Glutamatergic neuron (in vitro differentiated cells): Measurements from ENCODE around the gene ITGB6. TPM values are rescaled to one million over a fixed set of nuclear protein-coding genes. Genes with fewer than 3 reads are reported as not detected.
"Not testable (repeated sequence)": the region's sequence is repeated elsewhere in the genome, so short reads cannot be mapped to it uniquely, and the experiment has no call there.

Experiments
- DNase-seq: peaks from one replicate; pipeline ENCODE4 v3.0.0; 2022
- H3K27ac Mint-ChIP-seq: one replicate; pipeline ENCODE4 v1.8.0; 2020; ENCODE audit warnings: mild to moderate bottlenecking, mixed read lengths, inconsistent platforms; ENCODE audit not compliant: unreplicated experiment
- H3K27me3 Mint-ChIP-seq: one replicate; pipeline ENCODE4 v1.8.0; 2020; ENCODE audit warnings: mild to moderate bottlenecking, moderate library complexity, mixed read lengths, inconsistent platforms; ENCODE audit not compliant: unreplicated experiment
- H3K36me3 Mint-ChIP-seq: one replicate; pipeline ENCODE4 v1.8.0; 2020; ENCODE audit warnings: mild to moderate bottlenecking, mixed read lengths, inconsistent platforms; ENCODE audit not compliant: unreplicated experiment
- H3K4me1 Mint-ChIP-seq: one replicate; pipeline ENCODE4 v1.8.0; 2020; ENCODE audit warnings: mild to moderate bottlenecking, low read depth, mixed read lengths, inconsistent platforms; ENCODE audit not compliant: unreplicated experiment
- H3K4me3 Mint-ChIP-seq: one replicate; pipeline ENCODE4 v1.8.0; 2020; ENCODE audit warnings: mild to moderate bottlenecking, mixed read lengths, inconsistent platforms; ENCODE audit not compliant: unreplicated experiment
- H3K9me3 Mint-ChIP-seq: one replicate; pipeline ENCODE4 v1.8.0; 2020; ENCODE audit warnings: mild to moderate bottlenecking, moderate library complexity, mixed read lengths, inconsistent platforms; ENCODE audit not compliant: unreplicated experiment
- total RNA-seq: library from RNA; stranded (reverse); fragmentation: NEBNext Ultra II Directional; extraction: Animal tissue kit (Norgen Biotek cat#: 25700); gene quantifications from one replicate; pipeline ENCODE4 v1.2.1, GENCODE V29; 2021; ENCODE audit not compliant: unreplicated experiment
- TF ChIP-seq, protein P1 (sequence below): fragments of 200-600 bp; sonication (generic); IDR thresholded peaks from one replicate; pipeline ENCODE4 v1.5.0; 2021; ENCODE audit not compliant: partially characterized antibody, unreplicated experiment

The ITGB6 gene
- total RNA-seq, 1 donor from 2014 or later = not detected

DNA sequence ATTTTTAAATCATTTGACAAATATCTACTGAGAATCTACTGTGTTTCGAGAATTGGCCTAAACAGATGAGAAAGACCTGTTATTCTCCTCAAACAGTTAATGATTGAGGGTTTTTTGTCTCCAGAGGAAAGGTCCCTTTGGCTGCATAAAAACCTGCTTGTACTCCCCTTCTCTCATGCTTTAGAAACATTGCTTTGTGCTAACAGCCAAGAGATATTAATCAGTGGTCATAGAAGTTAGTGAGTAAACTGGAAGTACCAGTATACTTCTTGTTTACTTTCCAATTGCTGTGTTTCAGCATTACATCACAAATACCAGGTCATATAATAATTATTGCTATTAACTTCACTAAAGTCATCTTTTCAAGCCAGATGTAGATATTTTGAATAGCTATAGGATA is 34.1 kb downstream of the ITGB6 start:
- H3K27ac Mint-ChIP-seq = no peak overlapping the region
- H3K4me3 Mint-ChIP-seq = no peak overlapping the region
- no peak for DNase-seq
- H3K9me3 Mint-ChIP-seq = no peaks in the 10 kb centered on the region
- no peaks in the 10 kb centered on the region for H3K27me3 Mint-ChIP-seq
- no peaks in the 10 kb centered on the region for H3K4me1 Mint-ChIP-seq
- TF ChIP-seq, protein P1, sequence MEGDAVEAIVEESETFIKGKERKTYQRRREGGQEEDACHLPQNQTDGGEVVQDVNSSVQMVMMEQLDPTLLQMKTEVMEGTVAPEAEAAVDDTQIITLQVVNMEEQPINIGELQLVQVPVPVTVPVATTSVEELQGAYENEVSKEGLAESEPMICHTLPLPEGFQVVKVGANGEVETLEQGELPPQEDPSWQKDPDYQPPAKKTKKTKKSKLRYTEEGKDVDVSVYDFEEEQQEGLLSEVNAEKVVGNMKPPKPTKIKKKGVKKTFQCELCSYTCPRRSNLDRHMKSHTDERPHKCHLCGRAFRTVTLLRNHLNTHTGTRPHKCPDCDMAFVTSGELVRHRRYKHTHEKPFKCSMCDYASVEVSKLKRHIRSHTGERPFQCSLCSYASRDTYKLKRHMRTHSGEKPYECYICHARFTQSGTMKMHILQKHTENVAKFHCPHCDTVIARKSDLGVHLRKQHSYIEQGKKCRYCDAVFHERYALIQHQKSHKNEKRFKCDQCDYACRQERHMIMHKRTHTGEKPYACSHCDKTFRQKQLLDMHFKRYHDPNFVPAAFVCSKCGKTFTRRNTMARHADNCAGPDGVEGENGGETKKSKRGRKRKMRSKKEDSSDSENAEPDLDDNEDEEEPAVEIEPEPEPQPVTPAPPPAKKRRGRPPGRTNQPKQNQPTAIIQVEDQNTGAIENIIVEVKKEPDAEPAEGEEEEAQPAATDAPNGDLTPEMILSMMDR = no peak
- no peaks in the 10 kb centered on the region for H3K36me3 Mint-ChIP-seq

DNA sequence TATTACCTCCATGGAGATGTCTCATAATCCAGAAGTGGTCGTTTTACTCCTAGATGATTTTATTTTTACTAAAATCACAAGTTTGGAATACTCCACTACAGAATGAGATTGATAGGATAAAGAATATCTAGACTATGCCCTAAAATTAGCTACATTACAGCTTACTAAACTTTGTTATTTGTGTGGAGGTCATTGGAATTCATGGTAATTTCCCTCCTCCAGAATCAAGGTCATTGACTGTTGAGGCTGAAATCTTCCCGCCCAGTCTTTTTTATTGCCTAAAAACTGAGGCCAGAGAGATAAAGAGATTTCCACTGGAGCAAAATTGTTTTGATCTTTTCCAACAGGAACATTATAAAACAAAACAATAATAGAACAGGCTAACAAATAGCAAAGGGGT is 35.0 kb downstream of the ITGB6 start:
- Mint-ChIP-seq H3K9me3 (no peaks in the 10 kb centered on the region), H3K27me3 (no peaks in the 10 kb centered on the region), H3K27ac (no peak overlapping the region), H3K36me3 (no peaks in the 10 kb centered on the region), H3K4me3 (no peak overlapping the region), H3K4me1 (peaks cover 4% of the 10 kb centered on the region)
- TF ChIP-seq, protein P1 = no peak
- DNase-seq = no peak

DNA sequence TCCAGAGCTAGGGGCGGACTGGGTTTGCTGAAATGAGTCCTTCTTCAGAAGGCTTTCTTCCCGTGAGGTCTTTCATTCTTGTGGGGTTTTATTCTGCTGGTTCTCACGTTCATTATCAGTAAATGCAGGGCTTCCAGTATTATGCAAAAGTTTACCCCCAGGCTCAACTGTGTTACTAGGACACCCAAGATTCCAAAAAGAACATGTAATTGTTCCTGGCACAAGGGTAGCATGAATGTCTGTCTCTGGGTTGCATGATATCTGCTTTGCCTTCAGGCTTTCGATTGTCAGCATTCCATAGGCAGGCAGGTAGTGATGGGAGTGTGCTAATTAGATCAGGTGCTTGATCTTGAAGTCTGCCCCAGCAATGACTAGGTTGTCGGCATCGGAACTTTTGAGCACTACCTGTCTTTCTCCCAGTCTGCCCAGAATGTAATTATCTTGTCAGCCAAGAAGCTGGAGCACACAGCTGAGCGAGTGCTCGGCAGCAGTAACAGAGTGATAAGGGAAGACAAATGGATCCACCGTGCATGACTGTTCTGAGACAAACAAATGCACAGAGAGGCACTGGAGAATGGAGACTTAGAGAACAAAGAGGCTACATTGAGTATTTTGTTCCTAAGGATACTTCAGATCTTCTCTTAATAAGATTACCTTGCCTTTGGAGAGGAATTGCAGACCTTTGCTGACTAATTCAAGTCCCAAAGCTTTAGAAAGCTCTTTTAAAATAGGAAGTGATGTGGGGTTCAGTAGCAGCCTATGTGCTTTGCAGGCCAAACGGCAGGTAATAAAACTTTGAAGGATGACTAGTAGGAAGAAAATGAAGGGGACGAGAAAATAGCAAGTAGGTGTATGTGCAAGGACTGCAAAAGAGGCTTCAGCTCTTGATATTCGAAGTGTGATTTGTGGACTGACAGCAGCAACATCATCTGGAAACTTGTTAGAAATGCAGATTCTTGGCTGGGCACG is 41.9 kb downstream of the ITGB6 start:
- DNase-seq = no peak
- TF ChIP-seq, protein P1 = no peak
- Mint-ChIP-seq H3K27ac (no peak overlapping the region), H3K9me3 (no peaks in the 10 kb centered on the region), H3K4me3 (no peak overlapping the region), H3K4me1 (peaks cover 4% of the 10 kb centered on the region), H3K27me3 (peaks cover 3% of the 10 kb centered on the region), H3K36me3 (peaks cover 4% of the 10 kb centered on the region)

DNA sequence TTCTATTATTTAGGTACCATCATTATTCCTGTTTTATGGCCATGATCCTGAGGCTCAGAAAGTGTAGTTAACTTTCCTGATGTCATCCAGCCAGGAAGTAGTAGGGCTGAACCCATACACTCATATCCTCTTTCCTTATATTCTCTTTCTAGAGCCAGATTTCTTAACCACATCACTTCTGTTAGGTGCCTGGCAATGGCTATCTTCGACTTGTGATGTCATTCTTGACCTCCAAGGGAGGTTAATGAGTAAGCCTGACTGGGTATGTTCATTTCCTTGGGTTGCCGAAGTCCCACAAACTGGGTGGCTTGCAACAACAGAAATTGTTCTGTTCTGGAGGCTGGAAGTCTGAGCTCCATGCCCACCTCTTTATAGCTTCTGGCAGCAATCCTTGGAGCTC is 43.4 kb downstream of the ITGB6 start:
- Mint-ChIP-seq H3K9me3 (no peaks in the 10 kb centered on the region), H3K27me3 (peaks cover 3% of the 10 kb centered on the region), H3K36me3 (peaks cover 4% of the 10 kb centered on the region), H3K4me3 (no peak overlapping the region), H3K4me1 (peaks cover 4% of the 10 kb centered on the region), H3K27ac (no peak overlapping the region)
- no peak for DNase-seq
- TF ChIP-seq, protein P1 = no peak

DNA sequence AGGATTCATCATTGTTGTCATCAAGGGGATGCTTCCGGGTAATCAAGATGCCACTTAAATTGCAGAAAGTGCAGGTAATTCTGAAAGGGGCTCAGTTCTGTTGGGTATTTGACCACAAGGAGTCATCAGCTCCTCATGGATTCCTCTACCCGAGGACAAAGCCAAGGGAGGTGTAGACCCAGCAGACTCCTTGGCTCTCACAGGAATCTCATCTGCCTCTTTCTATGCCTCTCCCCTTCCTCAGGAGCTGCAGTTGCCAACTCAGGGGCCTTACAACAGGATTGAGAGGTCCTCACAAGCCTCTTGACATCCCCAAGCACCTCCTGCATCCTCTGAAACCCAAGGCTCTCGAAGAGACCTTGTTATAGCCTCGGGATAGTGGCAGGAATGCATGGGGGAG is 44.0 kb downstream of the ITGB6 start:
- TF ChIP-seq, protein P1 = no peak
- Mint-ChIP-seq H3K27me3 (peaks cover 3% of the 10 kb centered on the region), H3K4me3 (no peak overlapping the region), H3K4me1 (peaks cover 4% of the 10 kb centered on the region), H3K27ac (no peak overlapping the region), H3K9me3 (no peaks in the 10 kb centered on the region), H3K36me3 (peaks cover 4% of the 10 kb centered on the region)
- no peak for DNase-seq

DNA sequence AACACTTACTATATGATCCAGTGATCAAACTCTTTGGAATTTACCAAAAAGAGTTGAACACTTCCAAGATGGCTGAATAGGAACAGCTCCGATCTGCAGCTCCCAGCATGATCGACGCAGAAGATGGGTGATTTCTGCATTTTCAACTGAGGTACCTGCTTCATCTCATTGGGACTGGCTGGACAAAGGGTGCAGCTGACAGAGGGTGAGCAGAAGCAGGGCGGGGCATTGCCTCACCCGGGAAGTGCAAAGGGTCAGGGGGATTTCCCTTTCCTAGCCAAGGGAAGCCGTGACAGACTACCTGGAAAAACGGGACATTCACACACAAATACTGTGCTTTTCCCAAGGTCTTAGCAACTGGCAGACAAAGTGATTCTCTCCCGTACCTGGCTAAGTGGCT is 51.7 kb downstream of the ITGB6 start:
- H3K27me3 Mint-ChIP-seq, H3K36me3 Mint-ChIP-seq, H3K4me1 Mint-ChIP-seq, H3K9me3 Mint-ChIP-seq, DNase-seq, H3K27ac Mint-ChIP-seq, H3K4me3 Mint-ChIP-seq: not testable (repeated sequence)
